Thyroid gland (tissue), 4 donors: ENCODE data around the gene GTPBP1.

Experiments
- CTCF ChIP-seq, 6 experiments: fragments of 200-600 bp in 3 of 6; fragments of 450-650 bp in 3 of 6; sonication (generic) in 3 of 6; IDR thresholded peaks; one replicate each; pipeline ENCODE4 v1.5.1; 2016 to 2019; ENCODE audit warnings: antibody characterized with exemption in 6 of 6, mild to moderate bottlenecking in 2 of 6, inconsistent platforms in 1 of 6, moderate library complexity in 1 of 6
- POLR2A ChIP-seq, 2 donors: fragments of 450-650 bp; IDR thresholded peaks; one replicate each; pipeline ENCODE4 v1.6.1; 2017; ENCODE audit warnings: antibody characterized with exemption in 2 of 2, mild to moderate bottlenecking in 2 of 2, moderate library complexity in 1 of 2

- TF ChIP-seq POLR2A (IDR thresholded peaks at IDR 0.05) (peak in 1 of 2 donors; percentile 11), CTCF (IDR thresholded peaks at IDR 0.05) (no peak)
Measured at GRCh38 chr22:38697425-38698089, 8.2 kb upstream of the GTPBP1 start.
